Fibroblast of villous mesenchyme (primary cell): Measurements from ENCODE around the gene KIAA0232. TPM values are rescaled to one million over a fixed set of nuclear protein-coding genes. Genes with fewer than 3 reads are reported as not detected.

ENCODE experiments used
- DNase-seq: peaks from one replicate; pipeline ENCODE4 v3.0.0-alpha.2; 2010; ENCODE audit warnings: low read depth
- H3K4me3 ChIP-seq: 2 replicates; pipeline ENCODE4 v1.5.1; 2011; ENCODE audit warnings: low read depth, mild to moderate bottlenecking, low read length
- CTCF ChIP-seq: IDR thresholded peaks from 2 replicates; pipeline ENCODE4 v1.5.1; 2012; ENCODE audit warnings: low read depth, mild to moderate bottlenecking, low read length; ENCODE audit not compliant: insufficient read depth
- total RNA-seq: library from RNA; depleted of rRNA; stranded (reverse); fragments of >200 nt; gene quantifications from 2 replicates; pipeline ENCODE4 v1.2.3, GENCODE V29; 2012

The KIAA0232 gene
- total RNA-seq, 1 donor = 29.8 TPM

- TF ChIP-seq CTCF = no peak
- no peak overlapping the region for H3K4me3 ChIP-seq
- DNase-seq = no peak
Observed at GRCh38 chr4:6912441-6912840, 129.9 kb downstream of the KIAA0232 start.

DNA sequence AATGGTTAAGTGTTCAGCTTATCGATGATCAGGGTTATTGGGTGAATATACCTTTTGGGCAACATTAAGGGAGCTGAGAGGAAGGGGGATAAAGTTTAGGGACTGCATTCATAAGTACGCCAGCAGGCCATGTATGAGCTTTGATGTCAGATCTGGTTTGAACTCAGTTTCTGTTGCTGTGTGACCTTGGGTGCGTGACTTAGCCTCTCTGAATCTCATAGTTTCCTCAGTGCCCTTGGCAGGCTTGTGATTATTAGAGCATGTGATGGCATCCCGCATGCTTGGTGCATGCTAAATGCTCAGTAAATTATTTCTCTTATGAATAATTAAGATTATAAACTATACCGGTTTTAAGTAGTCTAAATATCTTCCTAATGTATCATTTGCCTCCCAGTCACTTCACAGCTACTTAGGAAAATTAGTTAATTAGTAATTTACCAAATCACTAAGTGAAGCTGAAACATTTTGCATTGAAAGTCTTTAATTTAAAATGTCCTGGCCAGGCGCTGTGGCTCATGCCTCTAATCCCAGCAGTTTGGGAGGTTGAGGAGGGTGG is 130.9 kb downstream of the KIAA0232 start:
- no peak overlapping the region for H3K4me3 ChIP-seq
- no peak for DNase-seq
- no peak for TF ChIP-seq CTCF

- TF ChIP-seq CTCF = no peak
- H3K4me3 ChIP-seq = no peak overlapping the region
- DNase-seq = no peak
Observed at GRCh38 chr4:6914448-6914847, 131.9 kb downstream of the KIAA0232 start.

- no peak for TF ChIP-seq CTCF
- no peak for DNase-seq
- H3K4me3 ChIP-seq = no peak overlapping the region
Observed at GRCh38 chr4:6915041-6916005, 132.8 kb downstream of the KIAA0232 start.

GRCh38 chr4:6916069-6916586 is 133.6 kb downstream of the KIAA0232 start:
- no peak for TF ChIP-seq CTCF
- no peak for DNase-seq
- no peak overlapping the region for H3K4me3 ChIP-seq

DNA sequence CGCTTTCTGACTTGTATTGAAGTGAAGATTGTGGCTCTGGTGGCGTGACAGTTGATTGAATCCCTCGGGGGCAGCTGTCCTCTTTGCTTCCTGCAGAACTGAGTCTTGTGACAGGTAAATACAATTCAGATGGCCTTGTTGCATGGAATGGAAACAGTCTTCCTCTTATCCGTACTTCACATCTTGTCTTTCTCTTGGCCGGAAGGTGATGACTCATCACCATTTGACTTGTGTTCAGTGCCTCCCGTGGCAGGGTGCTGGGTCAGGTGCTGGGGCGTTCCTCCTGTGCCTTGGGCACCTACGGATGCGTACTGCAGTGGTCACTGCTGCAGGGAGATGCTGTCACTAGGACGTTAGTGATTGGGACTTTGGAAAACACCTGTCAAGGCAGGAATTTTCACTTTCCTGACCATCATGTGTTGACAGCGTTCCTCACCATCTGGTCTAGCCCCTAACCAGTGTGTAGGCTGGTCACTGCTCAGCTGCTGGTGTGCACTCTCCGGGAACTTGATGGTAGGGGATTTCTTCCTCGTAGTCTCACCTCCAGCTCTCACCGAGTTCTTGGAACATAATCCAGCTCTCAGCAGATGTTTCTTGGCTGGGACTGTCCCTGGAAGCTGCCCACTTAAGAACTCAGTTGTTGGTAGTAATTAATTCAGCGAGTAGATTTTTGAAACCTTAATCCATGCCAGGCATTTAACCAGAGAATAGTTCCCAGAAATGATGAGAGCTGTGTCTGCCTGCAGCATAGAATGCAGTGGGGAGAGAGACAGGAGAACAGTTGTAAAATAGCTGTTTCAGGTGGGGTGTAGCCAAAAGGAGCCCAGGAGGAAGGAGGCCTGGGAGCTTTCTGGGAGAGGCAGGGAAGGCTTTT is 134.3 kb downstream of the KIAA0232 start:
- no peak for TF ChIP-seq CTCF
- DNase-seq = peak; percentile 65

More for the DNA sequence above, 134.3 kb downstream of the KIAA0232 start:
- H3K4me3 ChIP-seq = no peak overlapping the region
